NCI-H1436 (cell line): Measurements from ENCODE around the gene DNAH2.
"Not testable (repeated sequence)": the region's sequence is repeated elsewhere in the genome, so short reads cannot be mapped to it uniquely, and the experiment has no call there.

Source experiments
- DNase-seq: peaks from one replicate; lab custom pipeline; 2025; lab: John Stamatoyannopoulos, UW

Gene DNAH2

DNA sequence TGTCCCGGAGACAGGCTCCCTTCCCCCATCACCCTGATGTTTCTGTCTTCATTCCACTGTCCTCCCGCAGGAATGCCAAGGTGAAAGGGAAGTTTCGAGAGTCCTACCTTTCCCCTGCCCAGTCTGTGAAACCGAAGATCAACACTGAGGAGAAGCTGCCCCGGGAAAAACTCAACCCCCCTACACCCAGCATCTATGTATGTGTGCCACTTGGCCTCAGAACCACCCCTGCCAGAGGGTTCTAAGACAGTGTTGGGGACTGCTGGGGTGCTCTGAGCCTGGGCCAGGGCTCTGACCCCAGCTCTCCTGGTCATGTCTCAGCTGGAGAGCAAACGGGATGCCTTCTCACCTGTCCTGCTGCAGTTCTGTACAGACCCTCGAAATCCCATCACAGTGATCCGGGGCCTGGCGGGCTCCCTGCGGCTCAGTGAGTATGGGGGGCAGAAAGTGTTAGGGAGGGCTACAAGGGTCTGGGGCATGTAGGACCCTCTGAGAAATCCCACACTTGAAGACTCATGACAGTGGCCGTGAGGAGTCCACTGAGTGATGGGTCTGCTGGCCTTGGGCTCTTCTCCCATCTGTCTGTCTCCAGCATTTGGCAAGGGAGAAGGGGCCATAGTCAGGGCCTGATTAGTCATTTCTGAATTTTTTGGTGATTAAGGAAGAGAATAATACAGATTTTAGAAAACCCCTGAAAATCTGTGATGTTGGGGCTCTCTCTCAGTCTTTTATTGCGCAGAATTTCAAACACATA, 132.4 kb downstream of the DNAH2 start:
- DNase-seq: no peak

DNA sequence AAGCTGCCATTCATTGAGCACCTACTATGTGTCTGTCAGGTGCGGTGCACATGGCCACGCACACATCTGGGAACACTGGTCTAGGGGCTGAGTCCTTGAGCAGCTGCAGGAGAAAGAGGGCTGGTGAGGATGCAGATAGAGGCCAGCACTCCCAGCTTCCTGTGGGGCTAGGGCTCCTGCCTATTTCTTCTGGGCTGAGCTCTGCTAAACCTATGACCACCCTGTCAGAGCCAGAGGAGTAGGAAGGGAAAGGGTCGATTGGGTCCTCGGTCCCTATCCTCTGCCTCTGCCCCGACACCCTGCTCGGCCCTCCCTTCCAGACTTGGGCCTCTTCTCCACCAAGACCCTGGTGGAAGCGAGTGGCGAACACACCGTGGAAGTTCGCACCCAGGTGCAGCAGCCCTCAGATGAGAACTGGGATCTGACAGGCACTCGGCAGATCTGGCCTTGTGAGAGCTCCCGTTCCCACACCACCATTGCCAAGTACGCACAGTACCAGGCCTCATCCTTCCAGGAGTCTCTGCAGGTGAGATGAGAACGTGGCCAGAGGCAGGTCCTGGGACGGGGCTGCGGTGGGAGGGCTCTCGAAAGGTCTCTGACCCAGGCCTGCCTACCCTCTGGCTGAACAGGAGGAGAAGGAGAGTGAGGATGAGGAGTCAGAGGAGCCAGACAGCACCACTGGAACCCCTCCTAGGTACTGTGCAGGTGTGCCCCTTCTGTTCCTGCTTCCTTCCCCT, 133.3 kb downstream of the DNAH2 start:
- no peak for DNase-seq

DNA sequence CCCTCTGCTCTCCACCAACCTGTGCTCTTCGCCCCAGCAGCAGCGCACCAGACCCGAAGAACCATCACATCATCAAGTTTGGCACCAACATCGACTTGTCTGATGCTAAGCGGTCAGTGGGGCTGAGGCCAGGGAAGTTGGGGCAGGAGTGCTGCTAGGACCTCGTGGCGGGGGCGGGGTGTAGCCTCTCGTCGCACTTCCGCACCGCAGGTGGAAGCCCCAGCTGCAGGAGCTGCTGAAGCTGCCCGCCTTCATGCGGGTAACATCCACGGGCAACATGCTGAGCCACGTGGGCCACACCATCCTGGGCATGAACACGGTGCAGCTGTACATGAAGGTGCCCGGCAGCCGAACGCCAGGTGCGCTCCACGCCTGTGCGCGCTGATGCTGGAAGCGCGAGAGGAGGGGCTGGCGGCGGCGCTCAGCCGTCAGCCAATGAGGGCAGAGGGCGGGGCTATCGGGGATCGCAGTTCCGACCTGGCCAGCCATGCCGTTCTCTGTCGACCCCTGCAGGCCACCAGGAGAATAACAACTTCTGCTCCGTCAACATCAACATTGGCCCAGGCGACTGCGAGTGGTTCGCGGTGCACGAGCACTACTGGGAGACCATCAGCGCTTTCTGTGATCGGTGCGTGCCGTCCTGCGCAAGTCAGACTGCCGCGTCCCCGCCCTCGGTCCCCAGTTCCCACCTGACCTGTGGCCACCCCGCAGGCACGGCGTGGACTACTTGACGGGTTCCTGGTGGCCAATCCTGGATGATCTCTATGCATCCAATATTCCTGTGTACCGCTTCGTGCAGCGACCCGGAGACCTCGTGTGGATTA, 134.1 kb downstream of the DNAH2 start:
- DNase-seq: peak; percentile 94

DNA sequence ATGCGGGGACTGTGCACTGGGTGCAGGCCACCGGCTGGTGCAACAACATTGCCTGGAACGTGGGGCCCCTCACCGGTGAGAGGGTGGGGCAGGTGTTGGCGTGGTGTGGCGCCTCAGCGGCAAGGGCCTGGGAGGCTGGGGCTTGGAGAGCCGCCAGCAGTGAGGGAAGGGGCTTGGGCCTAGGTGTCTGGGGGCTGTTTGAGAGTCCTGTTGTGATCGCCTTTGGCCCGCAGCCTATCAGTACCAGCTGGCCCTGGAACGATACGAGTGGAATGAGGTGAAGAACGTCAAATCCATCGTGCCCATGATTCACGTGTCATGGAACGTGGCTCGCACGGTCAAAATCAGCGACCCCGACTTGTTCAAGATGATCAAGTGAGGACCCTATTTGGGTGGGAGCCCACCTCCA, 134.7 kb downstream of the DNAH2 start:
- DNase-seq: no peak

DNA sequence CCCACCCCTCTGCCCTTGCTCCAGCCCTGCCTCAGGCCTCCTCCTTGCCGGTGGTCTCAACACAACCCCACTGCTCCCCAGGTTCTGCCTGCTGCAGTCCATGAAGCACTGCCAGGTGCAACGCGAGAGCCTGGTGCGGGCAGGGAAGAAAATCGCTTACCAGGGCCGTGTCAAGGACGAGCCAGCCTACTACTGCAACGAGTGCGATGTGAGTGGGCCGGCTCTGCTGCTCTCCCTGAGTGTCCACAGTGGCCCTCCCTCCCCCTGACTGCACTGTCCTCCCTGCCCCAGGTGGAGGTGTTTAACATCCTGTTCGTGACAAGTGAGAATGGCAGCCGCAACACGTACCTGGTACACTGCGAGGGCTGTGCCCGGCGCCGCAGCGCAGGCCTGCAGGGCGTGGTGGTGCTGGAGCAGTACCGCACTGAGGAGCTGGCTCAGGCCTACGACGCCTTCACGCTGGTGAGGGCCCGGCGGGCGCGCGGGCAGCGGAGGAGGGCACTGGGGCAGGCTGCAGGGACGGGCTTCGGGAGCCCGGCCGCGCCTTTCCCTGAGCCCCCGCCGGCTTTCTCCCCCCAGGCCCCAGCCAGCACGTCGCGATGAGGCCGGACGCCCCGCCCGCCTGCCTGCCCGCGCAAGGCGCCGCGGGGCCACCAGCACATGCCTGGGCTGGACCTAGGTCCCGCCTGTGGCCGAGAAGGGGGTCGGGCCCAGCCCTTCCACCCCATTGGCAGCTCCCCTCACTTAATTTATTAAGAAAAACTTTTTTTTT, 135.6 kb downstream of the DNAH2 start:
- no peak for DNase-seq

DNA sequence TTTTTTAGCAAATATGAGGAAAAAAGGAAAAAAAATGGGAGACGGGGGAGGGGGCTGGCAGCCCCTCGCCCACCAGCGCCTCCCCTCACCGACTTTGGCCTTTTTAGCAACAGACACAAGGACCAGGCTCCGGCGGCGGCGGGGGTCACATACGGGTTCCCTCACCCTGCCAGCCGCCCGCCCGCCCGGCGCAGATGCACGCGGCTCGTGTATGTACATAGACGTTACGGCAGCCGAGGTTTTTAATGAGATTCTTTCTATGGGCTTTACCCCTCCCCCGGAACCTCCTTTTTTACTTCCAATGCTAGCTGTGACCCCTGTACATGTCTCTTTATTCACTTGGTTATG, 136.1 kb downstream of the DNAH2 start:
- no peak for DNase-seq

DNA sequence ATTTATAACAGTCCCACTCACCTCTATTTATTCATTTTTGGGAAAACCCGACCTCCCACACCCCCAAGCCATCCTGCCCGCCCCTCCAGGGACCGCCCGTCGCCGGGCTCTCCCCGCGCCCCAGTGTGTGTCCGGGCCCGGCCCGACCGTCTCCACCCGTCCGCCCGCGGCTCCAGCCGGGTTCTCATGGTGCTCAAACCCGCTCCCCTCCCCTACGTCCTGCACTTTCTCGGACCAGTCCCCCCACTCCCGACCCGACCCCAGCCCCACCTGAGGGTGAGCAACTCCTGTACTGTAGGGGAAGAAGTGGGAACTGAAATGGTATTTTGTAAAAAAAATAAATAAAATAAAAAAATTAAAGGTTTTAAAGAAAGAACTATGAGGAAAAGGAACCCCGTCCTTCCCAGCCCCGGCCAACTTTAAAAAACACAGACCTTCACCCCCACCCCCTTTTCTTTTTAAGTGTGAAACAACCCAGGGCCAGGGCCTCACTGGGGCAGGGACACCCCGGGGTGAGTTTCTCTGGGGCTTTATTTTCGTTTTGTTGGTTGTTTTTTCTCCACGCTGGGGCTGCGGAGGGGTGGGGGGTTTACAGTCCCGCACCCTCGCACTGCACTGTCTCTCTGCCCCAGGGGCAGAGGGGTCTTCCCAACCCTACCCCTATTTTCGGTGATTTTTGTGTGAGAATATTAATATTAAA, 136.7 kb downstream of the DNAH2 start:
- DNase-seq: no peak

DNA sequence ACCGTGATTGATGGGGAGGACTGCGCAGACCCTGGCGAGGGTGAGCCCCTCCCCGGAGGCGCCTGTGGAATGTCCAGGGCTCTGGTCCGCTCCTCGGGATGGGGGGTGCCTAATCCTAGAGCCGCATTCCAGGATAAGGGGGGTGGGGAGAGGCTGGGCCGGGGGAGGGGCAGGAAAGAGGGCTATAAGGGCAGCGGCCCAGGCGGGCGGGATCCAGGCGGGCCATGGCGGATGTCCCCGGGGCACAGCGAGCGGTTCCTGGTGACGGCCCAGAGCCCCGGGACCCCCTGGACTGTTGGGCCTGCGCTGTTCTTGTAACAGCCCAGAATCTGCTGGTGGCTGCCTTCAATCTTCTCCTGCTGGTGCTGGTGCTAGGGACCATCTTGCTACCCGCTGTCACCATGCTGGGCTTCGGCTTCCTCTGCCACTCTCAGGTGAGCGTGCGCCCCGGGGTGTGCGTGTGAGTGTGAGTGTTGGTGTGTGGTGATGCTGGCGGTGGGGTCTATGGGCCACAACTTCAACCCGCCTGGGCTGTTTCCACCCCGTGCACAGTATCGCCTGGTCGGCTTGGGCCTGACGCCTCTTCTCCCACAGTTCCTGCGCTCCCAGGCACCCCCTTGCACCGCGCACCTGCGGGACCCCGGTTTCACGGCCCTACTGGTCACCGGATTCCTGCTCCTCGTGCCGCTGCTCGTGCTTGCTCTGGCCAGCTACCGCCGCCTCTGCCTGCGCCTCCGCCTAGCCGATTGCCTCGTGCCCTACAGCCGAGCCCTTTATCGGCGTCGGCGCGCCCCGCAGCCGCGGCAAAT, 137.5 kb downstream of the DNAH2 start, which contains the start of gene TMEM88:
TMEM88 (plus strand) TSS at position 216 of the 809 bp plus-strand sequence; CDS start at position 225, 9 bp downstream.
- no peak for DNase-seq

DNA sequence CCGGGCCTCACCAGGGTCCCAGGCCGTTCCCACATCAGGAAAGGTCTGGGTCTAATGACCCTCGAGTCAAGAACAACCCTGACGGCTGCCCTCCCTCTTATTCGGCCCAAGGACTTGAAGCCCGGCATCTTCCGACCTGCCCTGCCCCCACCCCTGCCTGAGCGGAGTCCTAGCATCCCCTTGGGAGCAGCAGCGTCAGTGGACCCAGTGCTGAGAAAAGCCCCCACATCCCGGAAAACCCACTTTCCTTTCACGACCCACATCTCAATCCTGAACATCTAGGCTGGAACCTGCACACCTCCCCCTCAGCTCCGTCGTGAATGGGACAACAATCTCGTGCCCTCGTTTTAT, 138.1 kb downstream of the DNAH2 start:
- DNase-seq: no peak

DNA sequence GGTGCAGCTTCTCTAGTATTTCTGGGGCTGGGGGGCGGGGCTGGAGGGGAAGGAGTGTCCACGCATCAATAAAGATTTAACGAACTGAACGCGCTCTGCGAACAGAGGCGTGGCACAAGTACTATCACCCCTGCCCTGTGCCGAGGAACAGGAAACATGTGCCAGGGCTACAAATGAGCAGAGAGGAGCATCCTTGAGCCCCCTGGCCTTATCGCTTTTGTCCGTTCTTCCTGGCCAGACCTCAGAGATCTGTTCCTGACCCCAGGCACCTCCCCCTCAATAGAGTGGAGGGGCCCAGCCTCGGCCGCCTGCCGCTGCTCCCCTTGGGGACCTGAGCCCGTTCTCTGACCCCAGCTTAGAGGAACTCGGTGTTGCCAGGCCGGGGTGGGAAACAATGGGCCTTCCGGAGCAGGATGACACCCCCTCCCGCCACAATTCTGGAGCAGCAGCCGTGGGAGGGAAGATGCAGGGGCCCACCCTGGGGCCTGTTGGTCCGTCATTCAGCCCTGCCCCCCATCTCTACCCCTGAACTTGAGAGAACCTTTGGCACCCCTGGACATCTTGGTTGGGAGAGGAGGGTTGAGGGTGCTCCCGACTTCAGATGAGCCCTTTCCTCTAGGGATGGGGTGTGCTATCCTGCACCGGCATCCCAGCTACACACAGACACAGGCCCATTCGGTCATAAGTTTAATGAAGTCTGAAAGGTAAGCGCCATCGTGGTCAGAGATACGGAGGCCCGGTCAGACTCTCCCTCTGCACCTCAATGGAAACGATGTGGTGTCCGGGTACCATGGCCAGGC, 138.7 kb downstream of the DNAH2 start:
- peak; percentile 8 for DNase-seq

DNA sequence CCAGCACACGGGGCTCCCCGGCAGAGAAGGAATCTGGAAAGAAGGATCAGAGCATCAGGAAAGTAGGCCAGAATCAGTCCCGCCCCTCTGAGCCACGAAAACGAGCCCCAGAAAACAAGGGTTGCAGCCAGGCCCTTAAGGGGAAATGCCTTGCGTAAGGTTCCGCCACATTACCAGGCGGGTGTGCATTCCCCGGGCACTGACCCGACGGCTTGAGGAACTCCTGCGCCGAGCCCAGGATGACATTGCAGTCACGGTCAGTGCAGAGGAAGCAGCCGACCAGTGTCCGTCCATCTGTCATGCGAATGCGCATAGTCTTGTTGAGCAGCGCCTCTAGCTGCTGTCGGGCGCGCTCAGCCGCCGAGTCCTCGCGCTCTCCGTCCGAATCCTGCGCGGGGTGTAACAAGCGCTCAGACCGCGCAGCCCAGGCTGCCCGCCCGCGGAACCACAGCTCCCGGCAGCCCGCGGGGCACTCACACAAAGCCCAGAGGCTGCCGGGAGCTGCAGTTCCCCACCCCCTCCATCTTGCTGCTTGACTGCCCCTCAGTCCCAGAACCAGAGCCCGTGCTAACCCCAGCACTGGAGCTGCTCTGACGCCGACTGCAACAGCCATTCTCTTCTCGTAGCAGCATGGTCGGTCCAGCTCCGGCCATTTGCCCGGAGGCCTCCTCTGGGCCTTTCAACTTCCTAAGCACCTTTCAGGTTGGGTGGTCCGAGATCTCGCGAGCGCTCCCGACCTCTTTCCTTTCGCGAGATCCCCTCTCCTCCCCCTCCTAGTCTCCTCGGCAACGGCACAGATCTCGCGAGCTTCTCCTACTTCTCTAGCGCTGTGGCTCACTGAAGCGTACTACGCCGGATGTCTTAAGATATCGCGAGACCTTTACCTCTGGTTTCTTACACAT, 139.5 kb downstream of the DNAH2 start, which contains the start of gene NAA38:
NAA38 (minus strand) TSS at position 749 of the 902 bp plus-strand sequence; CDS start at position 653, 96 bp downstream.
- peak; percentile 98 for DNase-seq

DNA sequence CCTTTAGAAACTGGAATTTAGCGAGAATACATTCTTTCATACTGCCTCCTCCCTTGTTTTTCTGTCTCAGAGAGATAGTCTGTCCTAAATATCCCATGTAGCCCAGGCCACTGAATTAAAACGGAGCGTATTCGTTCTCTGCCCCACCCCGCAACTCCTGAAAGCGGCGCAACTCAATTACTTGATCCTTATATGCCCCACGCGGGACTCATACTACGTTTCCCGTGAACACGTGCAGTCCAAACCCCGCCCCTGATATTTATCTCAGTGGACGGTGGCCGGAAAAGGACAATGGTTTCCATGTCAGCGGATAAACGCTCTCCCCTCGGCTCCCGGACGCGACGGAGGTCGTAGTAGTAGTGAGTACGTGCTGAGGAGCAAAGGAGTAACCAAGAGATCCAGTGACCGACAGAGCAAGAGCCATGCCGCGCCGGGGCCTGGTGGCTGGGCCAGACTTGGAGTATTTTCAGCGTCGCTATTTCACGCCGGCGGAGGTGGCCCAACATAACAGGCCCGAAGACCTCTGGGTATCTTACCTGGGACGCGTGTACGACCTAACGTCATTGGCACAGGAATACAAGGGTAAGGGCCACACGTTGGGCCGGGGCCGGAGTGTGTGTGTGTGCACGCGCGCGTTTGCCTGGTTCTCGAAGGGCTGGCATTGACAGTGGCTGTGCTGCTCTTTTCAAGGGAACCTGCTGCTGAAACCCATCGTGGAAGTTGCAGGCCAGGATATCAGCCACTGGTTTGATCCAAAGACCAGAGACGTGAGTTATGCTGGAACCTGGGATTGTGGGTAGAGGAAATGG, 140.4 kb downstream of the DNAH2 start, which contains the start of gene CYB5D1:
CYB5D1 (plus strand) TSS at position 291 of the 809 bp plus-strand sequence; CDS start at position 423, 132 bp downstream.
- DNase-seq: peak; percentile 92

DNA sequence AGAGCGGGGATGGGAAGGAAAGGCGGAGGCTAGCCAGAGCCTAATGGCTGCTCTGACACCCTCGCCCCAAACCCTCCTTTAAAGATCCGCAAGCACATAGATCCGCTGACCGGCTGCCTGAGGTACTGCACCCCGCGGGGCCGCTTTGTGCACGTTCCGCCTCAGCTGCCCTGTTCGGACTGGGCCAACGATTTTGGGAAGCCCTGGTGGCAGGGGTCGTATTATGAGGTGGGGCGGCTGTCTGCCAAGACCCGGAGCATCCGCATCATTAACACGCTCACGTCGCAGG, 140.9 kb downstream of the DNAH2 start:
- peak; percentile 7 for DNase-seq

DNA sequence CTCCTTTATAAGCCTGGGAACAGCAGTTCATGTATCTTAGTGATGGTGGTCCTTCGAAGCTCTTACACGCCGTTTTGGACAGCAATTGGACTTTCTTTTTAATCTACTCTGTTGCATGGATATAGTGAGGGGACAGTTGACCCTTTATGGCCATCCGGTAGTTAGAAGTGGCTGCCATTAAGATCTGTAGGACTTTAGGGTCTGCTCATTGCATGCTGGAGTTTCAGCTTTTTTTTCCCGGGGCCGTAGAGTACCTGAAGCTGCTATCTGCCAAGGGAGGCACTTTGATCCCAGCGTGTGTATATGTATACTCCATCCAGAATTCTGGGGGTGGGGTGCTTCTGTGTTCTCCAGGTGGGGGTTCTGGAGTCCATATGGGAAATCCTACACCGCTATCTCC, 141.5 kb downstream of the DNAH2 start:
- DNase-seq: no peak

DNA sequence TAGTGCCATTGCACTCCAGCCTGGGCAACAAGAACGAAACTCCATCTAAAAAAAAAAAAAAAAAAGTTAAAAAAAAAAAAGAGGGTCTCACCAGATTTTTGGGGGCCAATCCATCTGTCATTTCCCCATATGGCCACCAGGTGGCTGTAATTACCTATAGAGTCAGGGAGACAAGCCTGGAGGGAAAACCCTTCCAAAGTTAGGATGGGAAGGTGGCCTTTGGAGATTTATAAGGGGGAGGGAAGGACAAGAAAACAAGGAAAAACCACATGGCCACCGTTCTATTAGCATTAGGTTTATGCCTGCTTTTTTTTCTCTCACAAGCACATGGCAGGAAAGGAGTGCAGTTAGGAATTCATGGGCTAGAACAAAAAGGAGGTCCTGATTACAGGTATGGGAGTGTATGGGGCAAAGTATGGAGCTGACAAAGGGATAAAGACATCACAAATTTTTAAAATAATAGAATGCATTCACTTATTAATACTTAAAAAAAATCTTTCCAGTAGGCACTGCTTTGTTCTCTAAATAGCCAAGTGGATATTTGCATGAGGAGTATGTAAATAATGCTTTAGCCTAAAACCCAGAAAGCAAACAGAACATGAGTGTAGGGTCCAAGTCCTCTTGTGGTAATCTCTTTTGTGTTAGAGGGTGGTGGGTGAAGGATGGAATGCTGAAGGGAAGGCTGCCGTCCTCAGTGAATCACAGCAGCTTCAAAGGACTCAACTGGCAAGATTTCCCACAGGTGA, 145.3 kb downstream of the DNAH2 start:
- peak; percentile 22 for DNase-seq

DNA sequence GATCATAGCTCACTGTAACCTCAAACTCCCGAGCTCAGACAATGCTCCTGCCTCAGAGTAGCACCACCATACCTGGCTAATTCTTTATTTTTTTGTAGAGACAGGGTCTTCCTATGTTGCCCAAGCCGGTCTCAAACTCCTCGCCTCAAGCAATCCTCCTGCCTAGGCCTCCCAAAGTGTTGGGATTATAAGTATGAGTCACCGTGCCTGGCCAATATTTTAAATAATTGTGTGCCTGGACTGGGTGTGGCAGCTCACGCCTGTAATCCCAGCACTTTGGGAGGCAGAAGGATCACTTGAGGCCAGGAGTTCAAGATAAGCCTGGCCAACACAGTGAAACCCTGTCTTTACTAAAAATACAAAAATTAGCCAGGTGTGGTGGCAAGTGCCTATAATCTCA, 146.8 kb downstream of the DNAH2 start:
- DNase-seq: not testable (repeated sequence)
